HCT116 (cell line): ENCODE measurements around the gene SAPCD2.

Experiments
- EZH2 ChIP-seq: fragments of 200-600 bp; sonication (generic); IDR thresholded peaks from 2 replicates; pipeline ENCODE4 v1.6.1; 2017; ENCODE audit warnings: antibody characterized with exemption, mixed run types
- TF ChIP-seq, protein P1 (sequence below): IDR thresholded peaks from 2 replicates; pipeline ENCODE4 v1.6.1; 2012

GRCh38 chr9:137065336-137065967, 4.9 kb downstream of the SAPCD2 start:
- TF ChIP-seq EZH2: no peak
- TF ChIP-seq, protein P1, sequence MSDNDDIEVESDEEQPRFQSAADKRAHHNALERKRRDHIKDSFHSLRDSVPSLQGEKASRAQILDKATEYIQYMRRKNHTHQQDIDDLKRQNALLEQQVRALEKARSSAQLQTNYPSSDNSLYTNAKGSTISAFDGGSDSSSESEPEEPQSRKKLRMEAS: no peak
